ENCODE data around the gene CDK5RAP2.

Gene CDK5RAP2

DNA sequence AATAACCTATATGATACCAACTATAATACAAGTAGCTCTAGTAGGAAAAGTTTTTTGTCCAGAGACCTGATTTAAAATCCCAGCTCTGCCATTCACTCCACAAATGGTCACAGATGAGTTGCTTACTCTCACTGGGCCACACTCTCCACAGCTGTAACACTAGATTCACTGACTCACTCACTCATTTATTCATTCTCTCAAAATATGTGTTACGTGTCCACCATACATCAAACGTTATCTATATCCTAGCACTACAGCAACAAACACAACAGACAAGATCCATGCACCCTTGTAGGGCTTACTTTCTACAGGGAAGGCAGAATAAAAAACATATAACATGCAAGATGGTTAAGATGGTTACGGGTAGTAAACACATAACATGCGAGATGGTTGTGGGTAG, 146.3 kb downstream of the CDK5RAP2 start:
- DNase-seq (ENCODE audit: low read depth): no peak
- no peak for TF ChIP-seq CTCF (IDR thresholded peaks at IDR 0.05; ENCODE audit: insufficient read depth, low read depth, low read length, missing control alignments)
- no peak overlapping the region for H3K4me3 ChIP-seq (ENCODE audit: low read length)

DNA sequence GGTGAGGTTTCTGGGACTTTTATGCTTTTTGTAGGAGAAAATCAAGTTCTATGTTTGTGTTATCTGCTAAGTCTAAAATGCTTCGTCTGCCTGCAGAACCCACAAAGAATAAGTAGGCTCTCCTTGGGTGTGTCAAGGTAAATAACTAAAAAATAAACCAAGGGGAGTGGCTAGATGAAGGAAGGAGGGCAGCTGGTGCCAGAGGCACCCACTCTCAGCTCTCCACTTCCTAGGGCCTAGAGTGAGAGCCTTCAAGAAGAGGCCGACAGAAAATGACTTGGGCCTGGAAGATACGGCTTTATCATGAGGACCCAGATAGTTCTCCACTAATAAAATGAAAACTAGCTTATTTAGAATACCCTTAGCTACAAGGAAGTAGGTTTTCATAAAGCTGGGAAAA, 147.4 kb downstream of the CDK5RAP2 start:
- TF ChIP-seq CTCF (IDR thresholded peaks at IDR 0.05; ENCODE audit: insufficient read depth, low read depth, low read length, missing control alignments): no peak
- H3K4me3 ChIP-seq (ENCODE audit: low read length): no peak overlapping the region
- no peak for DNase-seq (ENCODE audit: low read depth)

GRCh38 chr9:120431268-120431667, 148.7 kb downstream of the CDK5RAP2 start:
- TF ChIP-seq CTCF (IDR thresholded peaks at IDR 0.05; ENCODE audit: insufficient read depth, low read depth, low read length, missing control alignments): no peak
- H3K4me3 ChIP-seq (ENCODE audit: low read length): no peak overlapping the region
- DNase-seq (ENCODE audit: low read depth): no peak

DNA sequence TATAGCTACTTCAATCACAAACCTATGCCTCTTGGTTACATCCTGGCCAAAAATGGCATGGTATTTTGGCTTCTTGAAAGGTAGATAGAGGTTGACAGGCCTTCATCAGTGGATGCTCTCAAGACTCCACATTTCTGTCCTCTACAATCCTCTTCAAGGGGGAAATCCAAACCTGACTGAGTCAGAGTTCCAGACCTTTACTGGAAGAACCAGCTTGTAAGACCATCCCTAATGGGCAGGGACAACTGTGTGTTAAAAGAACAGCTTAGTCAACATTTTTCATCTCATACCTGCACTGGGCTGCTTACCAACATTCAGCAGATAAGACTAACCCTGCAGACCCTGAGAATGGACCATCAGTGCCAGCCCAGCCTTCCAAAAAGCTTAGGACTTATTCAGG, 155.7 kb downstream of the CDK5RAP2 start:
- no peak for TF ChIP-seq CTCF (IDR thresholded peaks at IDR 0.05; ENCODE audit: insufficient read depth, low read depth, low read length, missing control alignments)
- H3K4me3 ChIP-seq (ENCODE audit: low read length): no peak overlapping the region
- peak; percentile 85 for DNase-seq (ENCODE audit: low read depth)

DNA sequence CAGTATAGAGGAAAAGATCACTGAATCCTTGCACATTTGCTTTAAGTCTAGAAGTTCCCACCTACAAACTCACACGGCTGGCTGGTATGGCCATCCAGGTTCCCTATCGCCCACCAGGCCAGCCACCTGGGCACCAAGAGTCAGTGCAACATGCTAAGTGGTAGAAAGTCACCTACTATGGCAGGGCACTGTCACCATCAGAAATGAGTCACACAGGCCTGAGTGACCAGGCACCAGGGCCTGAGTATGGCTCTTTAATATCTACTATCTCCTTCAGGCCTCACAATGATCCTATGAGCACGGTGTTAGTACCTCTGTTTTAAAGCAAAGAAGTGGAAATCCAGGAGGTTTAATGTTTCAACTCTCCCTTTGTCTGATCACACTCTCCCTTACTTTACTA, 156.2 kb downstream of the CDK5RAP2 start:
- no peak for TF ChIP-seq CTCF (IDR thresholded peaks at IDR 0.05; ENCODE audit: insufficient read depth, low read depth, low read length, missing control alignments)
- DNase-seq (ENCODE audit: low read depth): no peak

GRCh38 chr9:120421977-120422376, 158.0 kb downstream of the CDK5RAP2 start:
- no peak for DNase-seq (ENCODE audit: low read depth)
- TF ChIP-seq CTCF (IDR thresholded peaks at IDR 0.05; ENCODE audit: insufficient read depth, low read depth, low read length, missing control alignments): no peak
- H3K4me3 ChIP-seq (ENCODE audit: low read length): no peak overlapping the region

More for the DNA sequence above, 156.2 kb downstream of the CDK5RAP2 start:
- no peak overlapping the region for H3K4me3 ChIP-seq (ENCODE audit: low read length)

DNA sequence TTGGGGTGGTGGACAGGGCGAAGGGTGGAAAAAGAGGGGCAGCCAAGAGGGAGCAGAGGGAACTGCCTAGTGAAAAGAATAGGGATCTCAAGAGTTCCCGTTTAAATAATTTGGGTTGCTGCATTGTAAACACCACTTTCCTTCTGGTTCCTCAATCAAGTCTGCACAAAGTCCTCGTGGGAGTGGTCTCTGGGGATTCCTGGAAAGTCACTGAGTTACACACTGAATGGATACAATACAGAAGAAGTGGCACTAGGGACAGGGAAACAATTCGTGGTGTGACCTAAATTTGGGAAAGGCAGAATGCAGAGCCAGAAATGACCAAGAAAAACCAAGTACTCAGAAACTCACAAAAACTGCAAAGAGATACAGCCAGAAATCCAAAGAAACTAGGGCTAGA, 161.7 kb downstream of the CDK5RAP2 start:
- no peak for TF ChIP-seq CTCF (IDR thresholded peaks at IDR 0.05; ENCODE audit: insufficient read depth, low read depth, low read length, missing control alignments)
- DNase-seq (ENCODE audit: low read depth): no peak
- no peak overlapping the region for H3K4me3 ChIP-seq (ENCODE audit: low read length)

Measured in epithelial cell of esophagus (primary cell).